Breast epithelium (tissue), 4 donors: ENCODE data around the gene UCN3. TPM values are rescaled to one million over a fixed set of nuclear protein-coding genes. Genes with fewer than 3 reads are reported as not detected.

Experiments
- DNase-seq, 2 donors: peaks; one replicate each; pipeline ENCODE4 v3.0.0-alpha.2; 2019; ENCODE audit warnings: low spot score in 2 of 2
- H3K27ac ChIP-seq, 2 donors: fragments of 200-600 bp; sonication (generic) in 1 of 2; one replicate each; pipeline ENCODE4 v1.5.1; 2016 to 2019; ENCODE audit warnings: mild to moderate bottlenecking in 1 of 2
- H3K27me3 ChIP-seq, 2 donors: fragments of 200-600 bp; sonication (generic) in 1 of 2; one replicate each; pipeline versions ENCODE4 v1.5.1 to v1.6.0; 2017 to 2019; ENCODE audit warnings: control low read depth in 1 of 2, mild to moderate bottlenecking in 1 of 2
- H3K36me3 ChIP-seq: fragments of 200-600 bp; one replicate; pipeline ENCODE4 v1.5.1; 2019
- H3K4me1 ChIP-seq, 2 donors: fragments of 200-600 bp; sonication (generic); one replicate each; pipeline ENCODE4 v1.5.1; 2016 to 2019; ENCODE audit warnings: control low read depth in 1 of 2
- H3K4me3 ChIP-seq, 3 donors: fragments of 200-600 bp; sonication (generic); 1 replicate in 2 of 3; 2 replicates in 1 of 3; pipeline ENCODE4 v1.5.1; 2016 to 2019; ENCODE audit warnings: mild to moderate bottlenecking in 3 of 3, moderate library complexity in 2 of 3
- H3K9me3 ChIP-seq, 2 donors: fragments of 200-600 bp; sonication (generic) in 1 of 2; one replicate each; pipeline ENCODE4 v1.5.1; 2016 to 2019; ENCODE audit warnings: control low read depth in 1 of 2
- CTCF ChIP-seq, 3 donors: fragments of 450-650 bp; IDR thresholded peaks; one replicate each; pipeline ENCODE4 v1.5.1; 2016 to 2017; ENCODE audit warnings: antibody characterized with exemption in 3 of 3, mild to moderate bottlenecking in 3 of 3, moderate library complexity in 3 of 3
- POLR2A ChIP-seq: fragments of 450-650 bp; IDR thresholded peaks from one replicate; pipeline ENCODE4 v1.6.1; 2016; ENCODE audit warnings: antibody characterized with exemption, mild to moderate bottlenecking, moderate library complexity
- POLR2AphosphoS5 ChIP-seq, 3 donors: sonication (generic); formaldehyde crosslinking; IDR thresholded peaks; one replicate each; pipeline ENCODE4 v1.6.1; 2017; ENCODE audit warnings: antibody characterized with exemption in 3 of 3
- intact Hi-C: fragments of 100-400 bp; cut with DNase I; formaldehyde crosslinking; loops from one replicate; pipeline ENCODE4 v1.15.1; 2023; ENCODE audit warnings: low total_unique reads
- total RNA-seq, 3 donors: library from RNA; depleted of rRNA; stranded (reverse); fragments of >200 nt; gene quantifications; one replicate each; pipeline ENCODE4 v1.1.0, GENCODE V29; 2016

Gene UCN3
- total RNA-seq, 3 donors from 2014 or later, result not detected

GRCh38 chr10:5364374-5364773 is 392 bp upstream of the UCN3 start:
- intact Hi-C loops, result no loop called here
- no peak for DNase-seq
- TF ChIP-seq CTCF (IDR thresholded peaks at IDR 0.05) (no peak), POLR2AphosphoS5 (IDR thresholded peaks at IDR 0.05) (no peak), POLR2A (no peak)
- H3K36me3 ChIP-seq, result no peaks in the 10 kb centered on the region
- no peaks in the 10 kb centered on the region for H3K4me1 ChIP-seq
- peaks cover 0 to 4% of the 10 kb centered on the region in 2 donors for H3K27me3 ChIP-seq
- no peak overlapping the region for H3K4me3 ChIP-seq
- no peak overlapping the region for H3K27ac ChIP-seq
- no peaks in the 10 kb centered on the region for H3K9me3 ChIP-seq

- H3K36me3 ChIP-seq, result no peaks in the 10 kb centered on the region
- intact Hi-C loops, result no loop called here
- H3K27ac ChIP-seq, result no peak overlapping the region
- no peaks in the 10 kb centered on the region for H3K9me3 ChIP-seq
- DNase-seq, result no peak
- TF ChIP-seq POLR2AphosphoS5 (IDR thresholded peaks at IDR 0.05) (no peak), POLR2A (no peak), CTCF (IDR thresholded peaks at IDR 0.05) (no peak)
- H3K4me1 ChIP-seq, result no peaks in the 10 kb centered on the region
- H3K27me3 ChIP-seq, result peaks cover 0 to 4% of the 10 kb centered on the region in 2 donors
- H3K4me3 ChIP-seq, result no peak overlapping the region
Observed at GRCh38 chr10:5365928-5366327, 1.2 kb downstream of the UCN3 start.

- TF ChIP-seq CTCF (IDR thresholded peaks at IDR 0.05) (no peak), POLR2AphosphoS5 (IDR thresholded peaks at IDR 0.05) (no peak), POLR2A (no peak)
- Histone ChIP-seq H3K27ac (no peak overlapping the region), H3K9me3 (no peaks in the 10 kb centered on the region), H3K36me3 (no peaks in the 10 kb centered on the region), H3K4me3 (no peak overlapping the region), H3K4me1 (no peaks in the 10 kb centered on the region), H3K27me3 (no peaks in the 10 kb centered on the region)
- DNase-seq, result no peak
- intact Hi-C loops, result no loop called here
Observed at GRCh38 chr10:5369362-5370158, 4.8 kb downstream of the UCN3 start.

- Histone ChIP-seq H3K27ac (no peak overlapping the region), H3K27me3 (no peaks in the 10 kb centered on the region), H3K4me1 (no peaks in the 10 kb centered on the region), H3K9me3 (no peaks in the 10 kb centered on the region), H3K4me3 (no peak overlapping the region), H3K36me3 (no peaks in the 10 kb centered on the region)
- no peak for DNase-seq
- TF ChIP-seq POLR2A, result no peak
- no peak for TF ChIP-seq CTCF (IDR thresholded peaks at IDR 0.05)
- TF ChIP-seq POLR2AphosphoS5 (IDR thresholded peaks at IDR 0.05), result no peak
- intact Hi-C loops, result no loop called here
Observed at GRCh38 chr10:5370493-5371352, 6.0 kb downstream of the UCN3 start.

- no peaks in the 10 kb centered on the region for H3K9me3 ChIP-seq
- no peaks in the 10 kb centered on the region for H3K36me3 ChIP-seq
- H3K4me3 ChIP-seq, result no peak overlapping the region
- intact Hi-C loops, result no loop called here
- no peaks in the 10 kb centered on the region for H3K27me3 ChIP-seq
- DNase-seq, result no peak
- no peaks in the 10 kb centered on the region for H3K4me1 ChIP-seq
- H3K27ac ChIP-seq, result no peak overlapping the region
- TF ChIP-seq POLR2AphosphoS5 (IDR thresholded peaks at IDR 0.05) (no peak), POLR2A (no peak), CTCF (IDR thresholded peaks at IDR 0.05) (no peak)
Observed at GRCh38 chr10:5373307-5373706, 8.5 kb downstream of the UCN3 start.
